ENCODE data around the gene ARL17B. TPM values are rescaled to one million over a fixed set of nuclear protein-coding genes. Genes with fewer than 3 reads are reported as not detected.

ARL17B gene
- total RNA-seq, 1 experiment from 2014 or later, result 19.7 TPM

Small RNA genes lying within 50 kb of the gene (small RNA-seq; reads per million reads assigned to genes)
- gene RN7SL656P, result not detected

Other genes starting within 250 kb of the ARL17B start
- 127 and 153 TPM in 2 replicates for gene KANSL1, start 168.3 kb downstream of the ARL17B start, total RNA-seq (2014; rRNA removed; shearing (Covaris generic); ENCODE audit: low replicate concordance)
- gene LRRC37A, start 66.6 kb downstream of the ARL17B start, total RNA-seq (2014; rRNA removed; shearing (Covaris generic); ENCODE audit: low replicate concordance), result 1.7 and 4.0 TPM in 2 replicates
- gene LRRC37A2, start 150.7 kb upstream of the ARL17B start, total RNA-seq (2014; rRNA removed; shearing (Covaris generic); ENCODE audit: low replicate concordance), result 6.8 and 8.8 TPM in 2 replicates
- 22.3 and 56.6 TPM in 2 replicates for gene ARL17A, start 217.9 kb upstream of the ARL17B start, total RNA-seq (2014; rRNA removed; shearing (Covaris generic); ENCODE audit: low replicate concordance)
- gene NSF, start 228.9 kb upstream of the ARL17B start, total RNA-seq (2014; rRNA removed; shearing (Covaris generic); ENCODE audit: low replicate concordance), result 20.7 and 31.8 TPM in 2 replicates